Right lobe of liver (tissue), 4 donors: ENCODE data around the gene MED20.

ENCODE experiments used
- POLR2A ChIP-seq: fragments of 450-650 bp; IDR thresholded peaks from one replicate; pipeline ENCODE4 v1.6.1; 2017; ENCODE audit warnings: antibody characterized with exemption, mild to moderate bottlenecking
- TF ChIP-seq, protein P1 (sequence below), 4 donors: fragments of 200-600 bp in 3 of 4; fragments of 450-650 bp in 1 of 4; IDR thresholded peaks; one replicate each; pipeline versions ENCODE4 v1.5.1 to v1.8.0; 2016 to 2022; ENCODE audit warnings: antibody characterized with exemption in 4 of 4, mild to moderate bottlenecking in 2 of 4
- donor health status: DM: no; HTN: no; CAD: no.
- donor health status: DM: no; HTN: no; CAD: no.
- donor health status: DM: no; HTN: yes; CAD: no.

DNA sequence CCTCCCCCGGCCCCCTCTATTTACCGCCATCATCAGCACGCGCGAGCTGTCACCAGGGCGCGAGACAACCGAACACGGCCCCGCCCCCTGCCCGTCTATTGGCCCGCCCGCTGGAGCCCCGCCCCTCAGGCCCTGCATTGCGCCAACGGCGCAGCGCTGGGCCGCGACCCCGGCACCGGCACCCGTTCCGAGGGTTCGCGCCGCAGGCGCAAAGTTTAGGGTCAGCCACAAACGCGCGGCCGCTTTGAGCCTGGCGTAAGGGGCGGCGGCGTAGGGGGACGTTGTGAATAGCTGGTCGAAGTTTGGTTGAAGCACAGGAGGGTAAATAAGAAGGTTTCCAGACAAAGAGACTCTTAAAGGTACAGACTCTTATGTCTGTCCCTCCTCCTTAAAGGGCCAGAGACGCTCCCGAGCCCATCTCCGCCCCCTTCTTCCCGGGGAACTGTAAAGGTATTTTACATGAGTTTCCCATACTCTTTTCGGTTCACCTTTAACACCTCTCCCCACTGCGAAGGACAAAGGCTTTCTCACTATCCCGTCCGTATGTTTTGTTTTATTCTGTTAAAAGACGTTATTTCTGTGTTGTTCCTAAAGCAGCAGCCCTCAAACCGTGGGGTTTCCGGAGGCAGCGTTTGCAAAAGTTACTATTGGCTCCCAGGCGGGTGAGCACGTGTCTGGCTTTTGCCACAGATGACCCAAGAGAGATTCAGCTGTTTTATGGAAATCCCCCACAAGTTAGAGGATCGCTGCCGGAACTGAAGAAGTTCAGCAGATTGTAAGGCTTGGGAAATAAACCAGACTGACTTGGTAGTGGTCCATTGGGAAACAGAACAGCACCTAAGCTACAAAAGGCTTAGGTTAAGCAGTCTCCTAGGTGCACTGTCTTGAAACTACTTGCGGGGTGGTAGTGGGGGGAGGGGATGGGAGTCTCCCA lies 25.4 kb downstream of the MED20 start, which contains the start of gene USP49:
- TF ChIP-seq, protein P1, sequence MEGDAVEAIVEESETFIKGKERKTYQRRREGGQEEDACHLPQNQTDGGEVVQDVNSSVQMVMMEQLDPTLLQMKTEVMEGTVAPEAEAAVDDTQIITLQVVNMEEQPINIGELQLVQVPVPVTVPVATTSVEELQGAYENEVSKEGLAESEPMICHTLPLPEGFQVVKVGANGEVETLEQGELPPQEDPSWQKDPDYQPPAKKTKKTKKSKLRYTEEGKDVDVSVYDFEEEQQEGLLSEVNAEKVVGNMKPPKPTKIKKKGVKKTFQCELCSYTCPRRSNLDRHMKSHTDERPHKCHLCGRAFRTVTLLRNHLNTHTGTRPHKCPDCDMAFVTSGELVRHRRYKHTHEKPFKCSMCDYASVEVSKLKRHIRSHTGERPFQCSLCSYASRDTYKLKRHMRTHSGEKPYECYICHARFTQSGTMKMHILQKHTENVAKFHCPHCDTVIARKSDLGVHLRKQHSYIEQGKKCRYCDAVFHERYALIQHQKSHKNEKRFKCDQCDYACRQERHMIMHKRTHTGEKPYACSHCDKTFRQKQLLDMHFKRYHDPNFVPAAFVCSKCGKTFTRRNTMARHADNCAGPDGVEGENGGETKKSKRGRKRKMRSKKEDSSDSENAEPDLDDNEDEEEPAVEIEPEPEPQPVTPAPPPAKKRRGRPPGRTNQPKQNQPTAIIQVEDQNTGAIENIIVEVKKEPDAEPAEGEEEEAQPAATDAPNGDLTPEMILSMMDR (IDR thresholded peaks at IDR 0.05) = no peak
- no peak for TF ChIP-seq POLR2A
